GM04504 (cell line): ENCODE results near the gene PGPEP1.

ENCODE experiments used
- DNase-seq: peaks from one replicate; pipeline ENCODE4 v3.0.0-alpha.2; 2012; ENCODE audit warnings: low read depth

Gene PGPEP1, protein sequence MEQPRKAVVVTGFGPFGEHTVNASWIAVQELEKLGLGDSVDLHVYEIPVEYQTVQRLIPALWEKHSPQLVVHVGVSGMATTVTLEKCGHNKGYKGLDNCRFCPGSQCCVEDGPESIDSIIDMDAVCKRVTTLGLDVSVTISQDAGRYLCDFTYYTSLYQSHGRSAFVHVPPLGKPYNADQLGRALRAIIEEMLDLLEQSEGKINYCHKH

DNA sequence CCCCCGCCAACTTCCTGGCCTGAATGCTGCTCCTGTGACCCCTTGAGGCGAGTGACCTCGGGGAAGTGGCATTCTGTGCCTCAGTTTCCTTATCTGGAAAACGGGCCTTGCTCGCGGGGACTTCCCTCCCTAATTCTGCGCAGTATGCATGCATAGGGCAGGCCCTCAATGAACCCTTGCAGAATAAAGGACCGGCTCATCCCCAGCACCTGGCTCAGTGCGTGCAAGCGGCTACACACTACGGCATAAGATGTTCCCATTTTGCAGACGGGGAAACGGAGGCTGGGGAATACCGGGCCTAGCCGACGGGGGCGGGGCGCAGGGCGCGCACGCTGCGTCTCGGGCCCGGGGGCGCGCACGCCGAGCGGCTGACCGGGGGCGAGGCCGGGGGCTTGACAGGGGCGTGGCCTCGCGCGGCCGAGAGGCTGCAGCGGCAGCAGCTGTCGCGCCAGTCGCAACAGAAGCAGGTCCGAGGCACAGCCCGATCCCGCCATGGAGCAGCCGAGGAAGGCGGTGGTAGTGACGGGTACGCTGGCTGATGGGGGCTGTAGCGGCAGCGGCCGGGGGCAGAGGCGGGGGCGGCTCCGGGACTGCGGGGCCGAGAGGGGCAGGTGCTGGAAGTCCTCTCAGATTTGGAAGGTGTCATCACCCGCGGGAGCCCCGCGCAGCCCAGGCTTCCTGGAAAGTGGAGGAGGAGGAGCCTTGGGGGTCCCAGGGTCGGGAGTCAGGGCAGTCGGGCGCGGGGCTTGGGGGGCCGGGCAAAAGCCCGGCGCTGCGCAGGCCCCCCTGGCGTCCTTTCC is at the start of gene PGPEP1:
TSS of gene PGPEP1 (plus strand) at position 409 of the 800 bp plus-strand sequence. CDS start at position 493, 84 bp downstream.
- no peak for DNase-seq

DNA sequence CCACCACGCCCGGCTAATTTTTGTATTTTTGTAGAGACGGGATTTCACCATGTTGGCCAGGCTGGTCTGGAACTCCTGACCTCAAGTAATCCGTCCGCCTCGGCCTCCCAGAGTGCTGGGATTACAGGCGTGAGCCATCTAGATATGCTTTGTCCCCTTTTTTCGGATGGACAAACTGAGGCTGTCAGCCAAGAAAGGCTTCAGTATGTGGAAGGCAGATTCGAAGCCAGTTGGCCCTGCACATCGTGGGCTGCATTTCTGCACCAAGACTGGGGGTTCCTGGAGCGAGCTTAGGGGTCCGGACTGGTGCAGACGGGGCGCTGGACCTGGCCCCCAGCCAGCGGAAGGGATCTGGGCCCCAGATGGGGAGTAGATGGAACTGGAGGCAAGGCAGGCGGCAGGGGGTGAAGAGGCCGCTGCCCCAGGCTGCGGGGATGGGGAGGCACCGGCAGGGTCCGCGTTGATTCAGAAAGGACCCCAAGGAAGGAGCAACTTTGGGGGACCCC is 49.3 kb upstream of the PGPEP1 start:
- no peak for DNase-seq

DNA sequence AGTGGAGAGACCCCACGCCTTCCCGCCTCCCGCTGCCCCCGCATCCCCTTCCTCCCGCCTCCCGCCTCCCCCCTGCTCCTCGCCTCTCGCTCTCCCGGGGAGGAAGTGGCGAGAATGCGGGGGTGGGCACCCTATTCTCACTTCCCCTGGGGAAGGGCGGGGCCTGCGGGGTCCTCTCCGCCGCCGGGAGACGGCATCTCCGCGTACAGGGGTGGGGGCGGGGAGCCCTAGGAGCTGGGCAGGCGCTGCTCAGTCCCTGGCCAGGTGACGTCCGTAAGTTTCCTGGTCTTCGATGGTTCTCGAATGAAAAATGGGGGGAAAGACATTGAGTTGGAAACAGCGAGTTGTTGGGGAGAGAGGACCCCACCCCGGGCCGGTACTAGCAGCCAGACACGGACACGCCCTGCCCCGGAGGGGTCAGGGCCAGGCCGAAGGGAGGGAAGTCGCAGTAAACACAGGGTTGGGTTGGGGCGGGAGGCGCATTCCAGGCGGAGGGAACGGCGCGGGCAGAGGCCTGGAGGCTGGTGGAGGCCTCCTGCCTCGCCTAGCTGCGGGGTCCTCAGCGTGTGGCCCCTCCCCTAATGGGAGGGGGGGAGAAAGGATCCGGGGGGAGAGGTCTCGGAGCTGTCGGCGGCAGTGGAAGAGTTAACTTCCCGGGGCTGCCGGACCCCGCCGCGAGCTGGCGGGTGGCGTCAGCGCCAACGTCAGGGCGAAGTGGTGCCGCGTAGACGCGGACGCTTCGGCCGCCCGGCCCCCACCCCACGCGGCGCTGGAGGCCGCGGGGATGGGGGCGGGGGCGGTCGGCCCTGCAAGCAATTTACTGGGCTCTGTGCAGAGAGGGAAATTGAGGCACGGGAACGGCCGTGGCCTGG is 48.6 kb upstream of the PGPEP1 start:
- no peak for DNase-seq

GRCh38 chr19:18292462-18292809 is 48.0 kb upstream of the PGPEP1 start:
- DNase-seq: no peak

GRCh38 chr19:18292810-18293641 is 47.4 kb upstream of the PGPEP1 start:
- DNase-seq: no peak

DNA sequence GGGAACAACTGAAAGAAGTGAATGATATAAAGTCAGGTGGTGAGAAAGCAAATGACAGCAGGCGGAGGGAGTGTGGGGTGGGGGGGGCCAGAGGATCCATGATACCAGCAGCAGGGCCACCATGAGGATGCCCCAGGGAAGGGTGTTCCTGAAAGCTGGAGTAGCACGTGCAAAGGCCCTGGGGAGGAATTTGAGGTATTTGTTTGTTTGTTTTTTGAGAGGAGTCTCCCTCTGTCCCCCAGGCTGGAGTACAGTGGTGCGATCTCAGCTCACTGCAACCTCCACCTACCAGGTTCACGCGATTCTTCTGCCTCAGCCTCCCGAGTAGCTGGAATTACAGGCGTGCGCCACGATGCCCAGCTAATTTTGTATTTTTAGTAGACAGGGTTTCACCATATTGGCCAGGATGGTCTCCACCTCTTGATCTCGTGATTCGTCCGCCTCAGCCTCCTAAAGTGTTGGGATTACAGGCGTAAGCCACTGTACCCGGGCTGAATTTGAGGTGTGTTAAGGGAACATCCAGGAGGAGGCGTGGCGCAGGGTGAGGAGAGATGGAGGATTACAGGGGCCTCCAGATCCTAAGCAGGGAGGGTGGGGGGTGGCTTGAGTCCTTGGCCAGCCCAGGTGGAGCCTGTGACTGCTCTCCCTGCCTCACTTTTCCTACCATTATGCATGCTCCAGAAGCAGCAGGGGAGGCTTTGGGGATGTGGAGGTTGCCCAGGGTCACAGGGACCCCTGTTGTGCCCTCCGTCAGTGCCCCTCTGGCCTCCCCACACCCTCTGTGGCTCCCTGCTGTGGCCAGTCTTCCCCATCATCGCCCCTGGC is 46.5 kb upstream of the PGPEP1 start:
- DNase-seq: no peak

DNA sequence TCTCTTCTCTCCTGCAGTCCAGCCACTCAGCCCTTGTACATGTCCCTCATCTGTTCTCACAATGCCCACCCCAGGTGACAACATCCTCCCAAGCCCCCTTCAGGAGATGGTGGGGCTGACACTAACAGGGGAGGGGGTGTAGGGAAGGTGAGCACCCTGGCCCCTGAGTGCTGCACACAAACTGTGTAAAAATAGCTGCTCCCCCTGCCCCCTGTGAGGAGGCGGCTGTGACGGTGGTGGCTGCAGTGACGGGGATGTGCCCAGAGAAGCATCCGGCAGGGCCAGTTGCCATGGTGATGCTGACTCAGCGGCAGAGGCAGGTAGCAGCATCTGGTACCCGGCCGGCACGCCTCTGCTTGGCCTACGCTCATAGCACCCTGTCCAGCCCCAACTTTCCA is 45.9 kb upstream of the PGPEP1 start:
- DNase-seq: no peak

GRCh38 chr19:18295034-18295451 is 45.4 kb upstream of the PGPEP1 start:
- DNase-seq: no peak

- no peak for DNase-seq
These were observed 43.1 kb upstream of the PGPEP1 start for GRCh38 chr19:18297308-18297707.

GRCh38 chr19:18298601-18299000 is 41.8 kb upstream of the PGPEP1 start:
- DNase-seq: no peak

- no peak for DNase-seq
These were observed 40.7 kb upstream of the PGPEP1 start for GRCh38 chr19:18299654-18300053.

DNA sequence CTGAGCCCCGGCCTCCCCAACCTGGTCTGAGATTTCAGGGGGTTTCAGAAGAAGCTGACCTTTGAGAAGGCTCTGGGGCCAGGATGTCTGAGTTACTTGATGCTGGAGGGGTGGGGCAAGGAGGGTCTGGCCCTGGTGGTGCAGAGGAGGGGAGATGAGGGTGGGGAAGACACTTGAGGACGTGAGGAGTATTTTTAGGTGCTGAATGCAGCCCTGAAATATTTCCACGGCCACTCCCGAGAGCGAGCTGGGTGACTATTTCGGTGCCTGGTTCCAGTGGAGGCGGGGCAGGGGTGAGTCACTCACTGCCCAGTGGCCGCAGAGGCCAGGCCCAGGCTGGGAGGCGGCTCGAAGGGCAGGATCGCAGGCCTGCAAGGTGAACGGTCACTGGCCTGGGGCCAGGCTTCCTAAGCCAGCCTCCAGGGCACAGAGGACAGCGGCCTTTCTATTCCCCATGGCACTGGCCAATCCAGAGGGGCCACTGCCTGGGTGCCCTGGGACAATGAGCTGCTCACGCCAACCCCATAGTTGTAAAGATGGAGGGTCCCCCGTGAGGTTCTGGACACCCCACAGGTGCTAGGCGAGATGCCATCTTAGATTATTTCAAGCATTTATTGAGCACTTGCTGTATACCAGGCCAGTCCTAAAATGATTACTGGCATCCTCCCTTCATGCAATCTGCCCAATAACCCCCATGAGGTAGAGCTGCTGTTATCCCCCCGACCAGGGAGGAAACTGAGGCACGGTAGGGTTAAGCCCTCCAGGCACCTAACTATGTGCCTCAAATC is 39.3 kb upstream of the PGPEP1 start:
- no peak for DNase-seq

DNA sequence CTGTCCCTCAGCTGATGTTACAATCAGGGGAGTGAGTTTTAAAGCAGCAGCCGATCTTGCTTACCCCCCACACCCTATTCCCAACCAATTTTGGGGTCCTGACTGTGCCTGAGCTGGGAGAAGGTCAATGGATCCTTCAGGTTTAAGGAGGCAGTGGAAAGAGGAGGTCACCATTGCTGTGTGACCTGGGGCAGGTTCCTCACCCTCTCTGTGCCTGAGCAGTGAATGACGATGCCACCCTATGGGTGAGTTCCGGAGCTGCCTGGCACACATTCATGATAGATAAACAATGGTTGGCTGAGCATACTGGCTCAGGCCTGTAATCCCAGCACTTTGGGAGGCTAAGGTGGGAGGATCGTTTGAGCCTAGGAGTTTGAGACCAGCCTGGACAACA is 38.7 kb upstream of the PGPEP1 start:
- no peak for DNase-seq

GRCh38 chr19:18304208-18304457 is 36.3 kb upstream of the PGPEP1 start:
- no peak for DNase-seq

GRCh38 chr19:18304458-18305310 is 35.7 kb upstream of the PGPEP1 start:
- peak; percentile 71 for DNase-seq

DNA sequence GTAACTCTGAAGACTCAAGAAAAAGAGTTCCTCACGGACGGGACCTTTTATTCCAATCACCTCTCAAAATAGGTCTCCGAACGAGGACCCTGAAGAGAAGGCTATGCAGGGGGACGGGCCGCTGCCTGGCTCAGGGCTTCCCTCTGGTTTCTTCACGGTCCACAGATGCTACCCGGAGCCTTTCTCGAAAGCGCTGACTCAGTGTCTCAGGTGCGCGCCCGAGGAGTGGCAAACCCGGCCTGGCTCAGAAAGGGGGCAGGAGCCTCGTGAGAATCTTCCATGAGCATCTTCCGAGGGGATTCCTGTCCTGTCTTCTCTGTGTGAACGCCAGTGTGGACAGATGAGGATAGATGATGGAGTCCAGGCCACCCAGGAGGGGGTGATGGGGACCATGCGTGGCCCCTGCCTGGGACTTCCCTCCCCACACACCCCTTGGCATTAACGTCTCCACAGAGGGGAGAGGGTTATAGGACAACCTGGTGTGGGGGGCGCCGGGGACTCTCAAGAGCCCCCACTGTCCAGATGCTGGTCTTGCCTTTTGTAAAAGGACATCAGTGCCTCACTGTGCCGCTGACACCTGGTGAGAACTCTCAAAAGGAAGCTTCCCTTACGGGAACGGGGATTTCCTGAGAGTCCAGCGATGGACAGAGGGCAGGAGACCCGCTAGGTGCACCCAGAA is 34.0 kb upstream of the PGPEP1 start:
- no peak for DNase-seq

- DNase-seq: no peak
These were observed 33.5 kb upstream of the PGPEP1 start for GRCh38 chr19:18306888-18307260.

- DNase-seq: no peak
These were observed 33.1 kb upstream of the PGPEP1 start for GRCh38 chr19:18307271-18307681.
